ENCODE measurements around the gene SLC27A4. TPM values are rescaled to one million over a fixed set of nuclear protein-coding genes. Genes with fewer than 3 reads are reported as not detected.

SLC27A4 gene
- total RNA-seq = 10 to 100 TPM; 15.0 to 17.1 TPM

- intact Hi-C loops (cut with DNase I) = no loop called here
- H3K4me3 ChIP-seq = peak within 1 kb of the TSS; percentile 72 to 85
- ATAC-seq (peak; percentile 92), DNase-seq (peak; percentile 78 to 88 (median 82))
- peaks cover 15% of the 10 kb centered on the region for H3K4me1 ChIP-seq
- peaks cover 0 to 3% of the 10 kb centered on the region in 2 donors for H3K36me3 ChIP-seq (replicated peaks in 1 of 2; ENCODE audit: insufficient read depth in 1 of 2, low read depth in 2 of 2)
- no peaks in the 10 kb centered on the region for H3K9me3 ChIP-seq
- peak within 1 kb of the TSS; percentile 65 to 85 (median 74) for H3K27ac ChIP-seq
- WGBS, 2 donors = 3 to 26% methylated on average over 6 to 71 of the region's 75 CpGs
- H3K27me3 ChIP-seq = no peaks in the 10 kb centered on the region
- TF ChIP-seq POLR2A (IDR thresholded peaks at IDR 0.05) = peak in 2 of 3 donors; percentile 35 to 44
- TF ChIP-seq, protein P1, sequence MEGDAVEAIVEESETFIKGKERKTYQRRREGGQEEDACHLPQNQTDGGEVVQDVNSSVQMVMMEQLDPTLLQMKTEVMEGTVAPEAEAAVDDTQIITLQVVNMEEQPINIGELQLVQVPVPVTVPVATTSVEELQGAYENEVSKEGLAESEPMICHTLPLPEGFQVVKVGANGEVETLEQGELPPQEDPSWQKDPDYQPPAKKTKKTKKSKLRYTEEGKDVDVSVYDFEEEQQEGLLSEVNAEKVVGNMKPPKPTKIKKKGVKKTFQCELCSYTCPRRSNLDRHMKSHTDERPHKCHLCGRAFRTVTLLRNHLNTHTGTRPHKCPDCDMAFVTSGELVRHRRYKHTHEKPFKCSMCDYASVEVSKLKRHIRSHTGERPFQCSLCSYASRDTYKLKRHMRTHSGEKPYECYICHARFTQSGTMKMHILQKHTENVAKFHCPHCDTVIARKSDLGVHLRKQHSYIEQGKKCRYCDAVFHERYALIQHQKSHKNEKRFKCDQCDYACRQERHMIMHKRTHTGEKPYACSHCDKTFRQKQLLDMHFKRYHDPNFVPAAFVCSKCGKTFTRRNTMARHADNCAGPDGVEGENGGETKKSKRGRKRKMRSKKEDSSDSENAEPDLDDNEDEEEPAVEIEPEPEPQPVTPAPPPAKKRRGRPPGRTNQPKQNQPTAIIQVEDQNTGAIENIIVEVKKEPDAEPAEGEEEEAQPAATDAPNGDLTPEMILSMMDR (IDR thresholded peaks at IDR 0.05) = peak in 1 of 7 experiments; percentile 16
Observed at GRCh38 chr9:128339761-128340690, at the start of gene SLC27A4. Gene SLC27A4, plus strand, starts transcription at chr9:128340527. Its CDS starts 2,606 bp downstream, at chr9:128343133.

DNA sequence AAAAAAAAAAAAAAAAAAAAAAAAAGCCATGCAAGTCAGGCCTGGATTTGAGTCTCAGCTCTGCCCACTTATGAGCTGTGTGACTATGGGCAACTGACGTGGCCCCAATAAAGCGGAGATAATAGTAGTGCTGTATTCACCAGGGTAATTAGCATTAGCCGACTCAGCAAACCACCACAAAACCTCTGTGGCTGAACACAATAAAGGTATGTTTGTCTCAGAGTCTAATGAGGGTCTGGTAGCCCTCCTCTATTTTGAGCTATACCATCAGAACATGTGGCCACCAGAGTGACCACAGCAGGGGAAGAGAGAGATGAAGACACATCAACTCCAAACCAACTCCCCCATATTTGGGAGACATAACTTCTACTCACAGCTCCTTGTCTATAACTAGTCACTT, 48.3 kb upstream of the SLC27A4 start:
- TF ChIP-seq POLR2A (IDR thresholded peaks at IDR 0.05) = no peak
- TF ChIP-seq, protein P1 (IDR thresholded peaks at IDR 0.05) = no peak
- 89 to 94% methylated on average over 3 of the region's 3 CpGs for WGBS, 2 donors

DNA sequence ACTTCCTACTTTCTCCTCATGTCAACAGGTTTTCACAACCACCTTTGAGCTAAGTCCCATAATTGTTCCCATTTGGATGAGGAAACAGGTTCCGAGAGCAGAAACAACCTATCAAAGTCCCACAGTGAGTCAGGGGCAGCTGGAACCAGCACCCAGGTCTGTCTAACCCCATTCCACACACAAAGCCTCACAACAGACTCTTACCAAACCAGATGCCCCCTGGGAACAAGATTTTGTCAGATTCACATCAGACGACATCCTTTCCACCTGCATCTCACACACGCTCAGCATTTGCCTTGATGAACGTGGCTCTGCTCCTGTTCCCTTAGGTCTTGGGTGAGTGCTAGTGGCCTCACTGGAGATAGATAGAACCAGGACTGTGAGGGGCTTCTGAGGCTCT, 47.2 kb upstream of the SLC27A4 start:
- no peaks in the 10 kb centered on the region for H3K9me3 ChIP-seq
- no peak overlapping the region for H3K27ac ChIP-seq
- intact Hi-C loops (cut with DNase I) = no loop called here
- peaks cover 7% of the 10 kb centered on the region for H3K4me1 ChIP-seq
- no peak overlapping the region for H3K4me3 ChIP-seq
- DNase-seq (no peak), ATAC-seq (no peak)
- 87 to 97% methylated on average over 4 of the region's 4 CpGs for WGBS, 2 donors
- no peaks in the 10 kb centered on the region for H3K27me3 ChIP-seq
- TF ChIP-seq, protein P1 (IDR thresholded peaks at IDR 0.05) = no peak
- TF ChIP-seq POLR2A (IDR thresholded peaks at IDR 0.05) = no peak
- peaks cover 0 to 2% of the 10 kb centered on the region in 2 donors for H3K36me3 ChIP-seq (replicated peaks in 1 of 2; ENCODE audit: insufficient read depth in 1 of 2, low read depth in 2 of 2)

More for the DNA sequence above, 48.3 kb upstream of the SLC27A4 start:
- Histone ChIP-seq H3K36me3 (replicated peaks in 1 of 2; ENCODE audit: insufficient read depth in 1 of 2, low read depth in 2 of 2) (peaks cover 0 to 2% of the 10 kb centered on the region in 2 donors), H3K9me3 (no peaks in the 10 kb centered on the region), H3K27ac (no peak overlapping the region), H3K27me3 (no peaks in the 10 kb centered on the region), H3K4me3 (no peak overlapping the region), H3K4me1 (peaks cover 7% of the 10 kb centered on the region)
- DNase-seq (no peak), ATAC-seq (no peak)
- intact Hi-C loops (cut with DNase I) = no loop called here

DNA sequence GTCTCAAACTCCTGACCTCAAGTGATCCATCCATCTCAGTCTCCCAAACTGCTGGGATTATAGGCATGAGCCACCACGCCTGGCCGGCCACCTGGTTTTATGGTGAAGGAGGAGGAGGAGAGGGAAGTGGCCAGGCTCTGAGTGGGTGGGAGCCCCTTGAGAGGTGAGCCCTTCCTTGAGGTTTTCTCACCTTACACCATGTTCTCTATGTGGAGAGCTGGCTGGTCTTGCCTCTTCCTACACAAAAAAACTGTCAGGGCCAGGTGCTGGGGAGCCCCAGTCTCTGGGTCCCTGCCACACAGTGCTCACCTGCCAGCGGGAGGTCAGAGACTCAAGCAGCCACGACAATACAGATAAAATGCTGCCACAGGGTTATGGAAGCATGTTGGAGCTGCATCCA, 46.2 kb upstream of the SLC27A4 start:
- Histone ChIP-seq H3K27me3 (no peaks in the 10 kb centered on the region), H3K36me3 (replicated peaks in 1 of 2; ENCODE audit: insufficient read depth in 1 of 2, low read depth in 2 of 2) (no peaks in the 10 kb centered on the region), H3K9me3 (no peaks in the 10 kb centered on the region), H3K27ac (no peak overlapping the region), H3K4me1 (peaks cover 7% of the 10 kb centered on the region), H3K4me3 (no peak overlapping the region)
- TF ChIP-seq, protein P1 (IDR thresholded peaks at IDR 0.05) = no peak
- TF ChIP-seq POLR2A (IDR thresholded peaks at IDR 0.05) = no peak
- DNase-seq = no peak
- no peak for ATAC-seq
- 72 to 89% methylated on average over 2 to 4 of the region's 4 CpGs for WGBS, 2 donors
- intact Hi-C loops (cut with DNase I) = no loop called here
